HG03469 (cell line): ENCODE measurements around the gene CEP104.

Experiments
- ATAC-seq: cut with Tn5 transposase; IDR thresholded peaks from one replicate; pipeline ENCODE4 v1.9.1; 2021; ENCODE audit warnings: mild to moderate bottlenecking, moderate library complexity, moderate number of reproducible peaks; ENCODE audit not compliant: unreplicated experiment

The CEP104 gene

DNA sequence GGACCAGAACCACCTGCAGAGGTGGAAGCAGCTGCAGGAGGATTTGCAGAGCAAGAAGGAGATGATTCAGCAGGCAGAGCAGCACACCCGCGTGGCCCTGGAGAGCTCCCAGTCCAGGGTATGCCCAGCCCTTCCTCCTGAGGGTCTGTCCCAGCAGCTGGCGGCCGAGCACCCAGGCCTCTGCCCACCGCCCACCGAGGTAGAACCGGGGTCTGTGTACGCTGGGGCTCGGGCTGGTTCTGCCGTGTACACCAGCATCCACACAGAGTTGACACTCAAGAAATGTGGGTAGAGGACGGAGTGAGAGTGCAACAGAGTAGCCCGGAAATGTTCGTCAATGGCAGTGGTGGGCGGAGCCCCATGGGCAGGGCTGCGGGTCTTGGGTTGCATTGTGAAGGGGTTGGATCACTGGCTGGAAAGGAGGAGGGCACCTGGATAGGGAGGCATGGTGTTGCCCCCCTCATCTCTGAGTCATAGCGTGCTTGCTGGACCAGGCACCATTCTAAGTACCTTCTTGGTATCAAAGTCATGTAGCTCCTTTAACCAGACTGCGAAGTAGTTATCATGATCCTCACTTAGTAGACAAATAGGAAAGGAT is 89.6 kb downstream of the CEP104 start:
- ATAC-seq = no peak

DNA sequence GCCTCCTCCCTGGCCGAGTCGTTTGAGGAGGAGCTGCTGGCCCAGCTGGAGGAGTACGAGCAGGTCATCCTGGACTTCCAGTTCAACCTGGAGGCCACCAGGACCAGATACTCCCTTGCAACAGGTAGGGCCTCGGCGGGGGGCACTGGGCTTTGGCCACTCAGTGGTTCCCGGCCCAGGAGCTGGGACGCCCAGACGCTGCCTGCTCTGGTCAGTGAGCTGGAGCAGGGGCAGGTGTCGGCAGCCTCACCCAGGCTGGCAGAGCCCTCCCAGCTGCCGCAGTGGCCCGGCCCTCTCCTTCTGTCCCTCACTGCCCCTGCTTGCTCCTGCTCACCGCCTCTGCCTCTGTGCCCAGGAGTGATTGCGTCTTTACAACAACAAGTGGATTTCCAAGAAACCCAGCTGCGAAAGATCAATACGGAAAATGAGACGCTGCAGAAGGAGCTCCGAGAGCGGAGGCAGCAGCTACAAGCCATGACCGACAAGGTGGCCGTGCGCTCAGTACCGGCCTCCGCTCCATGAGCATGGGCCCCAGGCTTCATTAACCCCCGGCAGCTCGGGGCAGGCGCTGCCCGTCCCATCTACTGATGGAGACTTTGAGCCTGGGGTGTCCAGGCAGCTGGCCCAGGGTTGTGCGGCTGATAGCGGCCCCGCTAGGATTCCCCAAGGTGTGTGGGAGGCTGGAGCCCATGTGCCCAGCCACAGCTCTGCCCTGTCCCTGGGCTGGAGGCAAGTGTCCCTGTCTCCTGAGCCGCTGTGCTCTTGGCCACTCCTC is 93.5 kb downstream of the CEP104 start:
- no peak for ATAC-seq

DNA sequence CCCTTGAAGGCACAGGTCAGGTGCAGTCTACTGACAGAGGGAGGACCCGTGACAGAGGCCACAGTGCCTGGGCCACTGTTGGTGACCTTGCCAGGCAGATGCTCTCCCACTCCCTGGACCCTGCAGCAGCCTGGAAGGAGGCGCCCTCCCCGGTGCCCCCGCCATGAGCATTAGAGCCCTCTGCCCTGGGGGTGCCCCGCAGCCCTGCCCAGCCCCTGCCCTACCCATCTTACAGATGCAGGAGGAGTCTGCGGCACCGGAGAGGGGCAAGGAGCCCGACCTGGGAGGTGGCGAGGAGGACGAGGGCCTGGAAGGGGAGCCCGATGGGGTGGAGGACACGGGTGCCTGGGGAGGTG is 94.2 kb downstream of the CEP104 start:
- no peak for ATAC-seq

DNA sequence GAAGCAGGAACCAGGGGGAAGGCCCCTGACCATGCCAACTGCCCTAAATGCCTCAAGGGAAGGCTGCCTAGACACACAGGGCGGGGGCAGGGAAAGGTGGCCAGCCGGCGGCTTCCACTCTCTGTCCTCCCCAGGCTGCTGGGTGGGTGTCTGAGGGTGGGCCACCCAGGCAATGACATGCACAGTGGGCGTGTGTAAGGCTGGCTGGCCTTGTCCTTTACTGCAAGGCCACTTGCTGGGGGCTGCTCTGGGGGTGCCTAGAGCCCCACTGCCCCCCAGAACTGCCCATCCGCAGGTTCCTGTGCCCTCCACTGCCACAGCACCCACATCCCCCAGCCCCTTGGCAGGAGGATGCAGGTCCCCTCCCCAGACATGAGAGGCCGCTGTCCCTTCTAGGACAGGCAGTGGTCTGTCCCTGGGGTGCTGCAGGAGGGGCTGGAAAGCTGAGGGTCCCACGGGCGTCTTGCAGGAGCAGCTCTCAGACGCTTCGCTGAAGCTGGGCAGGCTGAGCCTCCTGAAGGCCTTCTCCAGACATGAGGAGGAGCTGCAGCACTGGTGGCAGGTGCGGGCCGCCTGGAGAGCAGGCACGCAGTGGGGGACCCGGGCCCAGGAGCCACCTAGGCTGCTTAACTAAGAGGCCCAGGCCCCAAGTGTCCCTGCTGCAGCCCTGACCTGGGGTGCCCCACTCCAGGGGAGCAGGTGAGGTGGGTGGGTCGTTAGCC is 94.7 kb downstream of the CEP104 start:
- no peak for ATAC-seq
